Measurements from ENCODE around the gene LRRC75A. TPM values are rescaled to one million over a fixed set of nuclear protein-coding genes. Genes with fewer than 3 reads are reported as not detected.

LRRC75A gene
- total RNA-seq, 2 experiments from 2014 or later = 1.1 to 1.2 TPM

DNA sequence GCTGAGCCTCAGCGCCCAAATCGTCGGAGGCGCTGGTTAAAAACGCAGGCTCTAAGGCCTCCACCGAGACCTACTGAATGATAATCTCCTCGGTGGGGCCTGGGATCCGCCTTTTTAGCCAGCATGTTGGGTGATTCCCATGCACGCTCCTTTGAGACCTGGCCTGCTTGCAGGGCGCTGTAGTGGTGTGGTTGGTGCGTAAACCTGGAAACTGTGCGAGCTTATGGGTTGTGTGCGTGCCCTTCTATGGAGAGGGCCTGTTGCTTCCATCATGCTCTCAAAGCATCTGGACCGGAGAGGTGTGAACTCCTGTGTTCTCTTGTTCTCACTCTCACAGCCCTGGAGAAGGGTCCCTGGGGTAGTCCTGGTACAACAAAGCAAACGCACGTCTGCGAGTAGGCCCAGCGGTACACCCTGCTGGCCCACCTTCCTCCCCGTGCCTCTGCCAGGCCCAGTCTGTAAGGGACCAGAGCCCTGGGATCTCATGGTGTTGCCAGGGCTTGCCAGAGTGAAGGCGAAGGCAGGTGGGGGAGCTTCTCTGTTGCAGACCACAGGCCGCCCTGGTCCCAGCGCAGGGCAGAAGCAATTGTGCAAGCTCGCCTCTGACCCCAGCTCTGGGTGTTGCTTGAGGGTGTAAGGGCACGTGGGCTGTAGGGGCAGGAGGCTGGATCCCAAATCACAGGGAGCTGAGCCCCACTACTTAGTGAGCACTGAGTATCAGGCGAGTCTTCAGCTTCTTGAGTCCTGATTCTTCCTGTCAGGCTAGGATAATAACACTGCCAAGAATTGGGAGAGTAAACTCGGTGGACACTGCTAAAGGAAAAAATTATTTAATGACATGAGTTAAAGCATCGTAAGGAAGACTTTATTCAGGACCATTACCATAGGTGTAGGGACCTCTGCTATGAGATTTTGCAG, 879 bp upstream of the LRRC75A start:
- H3K27me3 Mint-ChIP-seq = peaks cover 12% of the 10 kb centered on the region
- POLR2A ChIA-PET = interaction anchor here (1.0 kb wide), 1 partner anchor 55 kb away, joined by 5 read pairs; no protein-coding TSS in a partner anchor
- ATAC-seq (no peak), DNase-seq (no peak)
- CTCF ChIA-PET = interaction anchor here (0.5 to 1.0 kb wide), 2 partner anchors 17 to 133 kb away, joined by 3 read pairs; no protein-coding TSS in a partner anchor
- H3K4me1 Mint-ChIP-seq = peaks cover 5% of the 10 kb centered on the region
- no peaks in the 10 kb centered on the region for H3K36me3 Mint-ChIP-seq (ENCODE audit: low read depth)
- no peak overlapping the region for H3K27ac Mint-ChIP-seq
- no peaks in the 10 kb centered on the region for H3K9me3 Mint-ChIP-seq (ENCODE audit: low read depth)
- intact Hi-C loops (cut with DNase I, micrococcal nuclease) = loop anchor here in 1 of 2 experiments (1.0 kb wide), 3 partner anchors 42 to 112 kb away; partner anchors contain the start of gene UBB
- H3K4me3 Mint-ChIP-seq = peak overlapping the region; percentile 58

DNA sequence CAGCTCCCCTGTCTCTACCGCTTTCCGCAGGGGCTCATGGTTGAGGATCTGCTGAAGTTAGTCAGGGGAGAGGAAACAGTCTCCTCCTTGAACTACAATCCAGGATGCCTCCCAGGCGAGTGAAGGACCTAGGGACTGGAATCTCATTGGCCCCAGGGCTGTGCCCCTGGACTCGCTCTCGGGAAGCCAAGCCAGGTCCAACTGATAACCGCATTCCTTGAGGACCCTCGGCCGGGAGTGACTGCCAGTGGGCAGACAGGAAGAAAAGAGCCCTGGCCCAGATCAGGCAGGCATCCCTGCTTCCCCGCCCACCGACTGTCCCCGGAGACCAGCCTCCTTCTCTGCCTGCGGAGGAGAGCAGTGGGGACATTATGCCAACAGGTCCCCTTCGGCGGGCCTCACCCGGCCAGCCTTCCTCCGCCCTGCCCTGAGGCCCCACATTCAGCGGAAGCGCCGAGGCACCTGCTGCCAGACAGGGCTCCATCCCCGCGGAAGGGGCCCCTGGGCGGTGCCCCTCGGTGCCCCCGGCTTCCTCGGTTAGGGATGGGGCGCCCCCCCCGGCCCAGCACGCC, 776 bp downstream of the LRRC75A start:
- Mint-ChIP-seq H3K27me3 (peaks cover 9% of the 10 kb centered on the region), H3K4me1 (peaks cover 5% of the 10 kb centered on the region), H3K36me3 (ENCODE audit: low read depth) (no peaks in the 10 kb centered on the region), H3K9me3 (ENCODE audit: low read depth) (no peaks in the 10 kb centered on the region), H3K4me3 (peak overlapping the region; percentile 66), H3K27ac (no peak overlapping the region)
- DNase-seq (peak; percentile 45), ATAC-seq (peak; percentile 47)
- ChIA-PET CTCF (interaction anchor here (0.5 kb wide), 1 partner anchor 30 kb away, joined by 3 read pairs; no protein-coding TSS in a partner anchor), POLR2A (no interaction called here)
- intact Hi-C loops (cut with DNase I, micrococcal nuclease) = no loop called here

DNA sequence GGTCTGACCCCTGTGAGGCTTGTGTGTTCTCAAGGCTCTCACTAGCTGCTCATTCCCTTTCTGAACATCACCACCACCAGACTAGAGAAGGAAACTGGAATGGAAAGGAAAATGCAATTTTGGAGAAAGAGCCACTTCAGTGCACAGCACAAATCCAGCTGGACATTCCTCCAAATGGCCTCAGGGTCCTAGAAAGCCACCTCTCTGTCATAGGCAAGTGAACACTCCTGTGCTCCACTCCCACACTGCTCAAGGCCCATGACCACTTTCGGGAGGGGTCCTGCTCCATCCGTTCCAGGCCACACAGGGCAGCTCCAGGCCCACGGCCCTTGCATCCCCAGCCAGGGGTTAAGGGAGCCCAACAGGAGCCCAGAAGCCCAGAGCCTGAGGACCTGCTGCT, 2.6 kb downstream of the LRRC75A start:
- DNase-seq = no peak
- intact Hi-C loops (cut with DNase I, micrococcal nuclease) = no loop called here
- ChIA-PET POLR2A (interaction anchor here (0.6 kb wide), 1 partner anchor 136 kb away, joined by 4 read pairs; no protein-coding TSS in a partner anchor), CTCF (interaction anchor here (1.0 to 1.8 kb wide), 2 partner anchors 31 to 37 kb away, joined by 4 to 5 read pairs; no protein-coding TSS in a partner anchor)
- H3K9me3 Mint-ChIP-seq (ENCODE audit: low read depth) = no peaks in the 10 kb centered on the region
- H3K27ac Mint-ChIP-seq = no peak overlapping the region
- peaks cover 5% of the 10 kb centered on the region for H3K4me1 Mint-ChIP-seq
- peaks cover 5% of the 10 kb centered on the region for H3K27me3 Mint-ChIP-seq
- no peaks in the 10 kb centered on the region for H3K36me3 Mint-ChIP-seq (ENCODE audit: low read depth)
- no peak for ATAC-seq
- H3K4me3 Mint-ChIP-seq = no peak overlapping the region

DNA sequence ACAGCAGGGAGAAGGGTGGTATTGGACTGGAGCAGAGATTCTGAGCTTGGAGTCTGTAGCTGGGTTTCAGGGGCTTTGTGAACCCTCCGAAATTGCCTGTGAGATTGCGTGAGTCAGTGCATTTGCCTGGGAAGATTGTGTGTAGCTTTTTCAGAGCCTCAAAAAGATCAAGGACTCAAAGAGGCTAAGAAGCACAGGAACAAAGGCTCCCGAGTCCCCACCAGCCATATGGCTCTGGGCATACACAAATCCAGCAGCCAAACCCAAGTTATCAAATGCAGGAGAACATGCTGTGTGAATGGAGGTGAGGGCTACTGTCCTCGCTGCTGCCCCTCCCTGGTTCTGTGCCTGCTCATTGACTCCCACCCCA, 3.0 kb downstream of the LRRC75A start:
- H3K4me1 Mint-ChIP-seq = peaks cover 5% of the 10 kb centered on the region

GRCh38 chr17:16488186-16488967, 3.6 kb downstream of the LRRC75A start:
- CTCF ChIA-PET = interaction anchor here (0.6 to 1.4 kb wide), 5 partner anchors 10 to 81 kb away, joined by 3 to 6 read pairs (median 4); partner anchors contain the start of gene ZNF287
- POLR2A ChIA-PET = interaction anchor here (0.6 kb wide), 1 partner anchor 135 kb away, joined by 4 read pairs; no protein-coding TSS in a partner anchor
- Mint-ChIP-seq H3K27ac (no peak overlapping the region), H3K4me1 (peaks cover 5% of the 10 kb centered on the region), H3K27me3 (peaks cover 3% of the 10 kb centered on the region), H3K9me3 (ENCODE audit: low read depth) (no peaks in the 10 kb centered on the region), H3K4me3 (no peak overlapping the region), H3K36me3 (ENCODE audit: low read depth) (no peaks in the 10 kb centered on the region)
- intact Hi-C loops (cut with DNase I, micrococcal nuclease) = no loop called here
- no peak for DNase-seq
- no peak for ATAC-seq

More for the DNA sequence above, 3.0 kb downstream of the LRRC75A start:
- ChIA-PET CTCF (interaction anchor here (0.6 to 1.8 kb wide), 4 partner anchors 10 to 37 kb away, joined by 3 to 6 read pairs (median 4); no protein-coding TSS in a partner anchor), POLR2A (interaction anchor here (0.6 kb wide), 1 partner anchor 135 kb away, joined by 4 read pairs; no protein-coding TSS in a partner anchor)
- no peak for DNase-seq
- H3K27ac Mint-ChIP-seq = no peak overlapping the region
- intact Hi-C loops (cut with DNase I, micrococcal nuclease) = no loop called here
- no peaks in the 10 kb centered on the region for H3K9me3 Mint-ChIP-seq (ENCODE audit: low read depth)
- no peak overlapping the region for H3K4me3 Mint-ChIP-seq
- peaks cover 3% of the 10 kb centered on the region for H3K27me3 Mint-ChIP-seq
- ATAC-seq = no peak
- no peaks in the 10 kb centered on the region for H3K36me3 Mint-ChIP-seq (ENCODE audit: low read depth)

GRCh38 chr17:16486373-16487250, 5.4 kb downstream of the LRRC75A start:
- DNase-seq (no peak), ATAC-seq (no peak)
- H3K9me3 Mint-ChIP-seq (ENCODE audit: low read depth) = no peaks in the 10 kb centered on the region
- CTCF ChIA-PET = no interaction called here
- peaks cover 4% of the 10 kb centered on the region for H3K4me1 Mint-ChIP-seq
- H3K27me3 Mint-ChIP-seq = no peaks in the 10 kb centered on the region
- H3K36me3 Mint-ChIP-seq (ENCODE audit: low read depth) = no peaks in the 10 kb centered on the region
- POLR2A ChIA-PET = no interaction called here
- no peak overlapping the region for H3K4me3 Mint-ChIP-seq
- H3K27ac Mint-ChIP-seq = no peak overlapping the region
- intact Hi-C loops (cut with DNase I, micrococcal nuclease) = no loop called here

DNA sequence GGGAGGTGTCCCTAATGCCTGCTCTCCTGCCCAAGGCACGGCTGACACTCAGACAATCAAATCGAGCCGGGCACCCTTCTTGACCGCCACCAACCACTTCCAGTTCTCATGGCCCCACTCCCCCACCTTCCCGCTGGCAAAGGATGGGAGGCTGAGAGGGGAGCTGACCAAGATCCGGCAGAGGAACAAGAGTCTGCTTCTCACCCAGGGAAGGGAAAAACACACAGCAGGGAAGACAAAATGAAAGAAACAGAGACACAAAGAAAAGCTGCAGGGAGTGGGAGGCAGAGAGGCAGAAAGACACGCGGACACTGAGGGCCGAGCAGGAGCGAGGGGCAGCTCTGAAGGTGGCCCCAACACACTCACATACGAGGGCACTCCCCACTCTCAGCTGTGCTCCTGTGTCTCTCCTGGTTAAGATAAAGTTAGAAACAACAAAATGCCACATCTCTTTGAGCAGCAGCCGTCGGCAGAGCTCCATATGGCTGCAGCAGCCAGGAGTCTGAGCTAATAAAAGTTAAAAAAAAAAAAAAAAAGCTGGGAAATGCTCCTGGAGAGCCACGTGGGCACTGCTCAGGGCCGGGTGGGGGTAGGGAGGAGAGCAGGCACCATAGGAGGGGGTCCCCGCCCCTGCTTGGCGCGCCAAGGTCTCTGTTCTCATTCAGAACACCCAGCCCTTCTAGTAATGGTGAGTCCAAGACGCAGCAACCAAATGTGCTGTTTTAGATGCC, 7.4 kb downstream of the LRRC75A start:
- no peaks in the 10 kb centered on the region for H3K4me1 Mint-ChIP-seq
- no peak overlapping the region for H3K4me3 Mint-ChIP-seq
- intact Hi-C loops (cut with DNase I, micrococcal nuclease) = no loop called here
- ChIA-PET POLR2A (no interaction called here), CTCF (interaction anchor here (0.7 kb wide), 1 partner anchor 11 kb away, joined by 3 read pairs; no protein-coding TSS in a partner anchor)
- DNase-seq (no peak), ATAC-seq (no peak)
- H3K36me3 Mint-ChIP-seq (ENCODE audit: low read depth) = no peaks in the 10 kb centered on the region
- no peaks in the 10 kb centered on the region for H3K9me3 Mint-ChIP-seq (ENCODE audit: low read depth)
- H3K27ac Mint-ChIP-seq = no peak overlapping the region
- H3K27me3 Mint-ChIP-seq = no peaks in the 10 kb centered on the region

- H3K9me3 Mint-ChIP-seq (ENCODE audit: low read depth) = no peaks in the 10 kb centered on the region
- CTCF ChIA-PET = interaction anchor here (0.6 kb wide), 1 partner anchor 133 kb away, joined by 3 read pairs; no protein-coding TSS in a partner anchor
Observed at GRCh38 chr17:16483021-16483645, 8.9 kb downstream of the LRRC75A start.

DNA sequence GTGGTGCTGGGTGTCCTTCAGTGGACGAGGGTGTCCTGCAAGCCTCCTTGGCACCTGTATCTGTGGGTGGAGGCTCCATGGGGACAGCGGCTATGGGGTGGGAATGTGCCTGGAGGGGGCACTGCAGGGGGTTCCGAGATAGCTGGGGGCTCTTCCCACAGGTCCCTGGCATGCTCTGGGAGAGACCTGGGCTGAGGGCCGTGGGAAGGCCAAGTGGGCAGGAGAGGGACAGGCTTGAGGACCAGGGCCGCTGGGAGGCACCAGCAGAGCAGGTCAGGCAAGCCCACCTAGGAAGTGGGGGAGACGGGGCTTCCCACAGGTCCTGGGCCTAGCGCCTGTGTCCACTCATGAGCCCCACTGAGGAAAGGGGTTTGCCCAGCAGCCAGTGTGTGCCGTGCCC, 9.7 kb downstream of the LRRC75A start:
- H3K36me3 Mint-ChIP-seq (ENCODE audit: low read depth) = no peaks in the 10 kb centered on the region
- DNase-seq (no peak), ATAC-seq (no peak)
- H3K27ac Mint-ChIP-seq = no peak overlapping the region
- intact Hi-C loops (cut with DNase I, micrococcal nuclease) = no loop called here
- ChIA-PET CTCF (no interaction called here), POLR2A (no interaction called here)
- no peaks in the 10 kb centered on the region for H3K4me1 Mint-ChIP-seq
- no peaks in the 10 kb centered on the region for H3K27me3 Mint-ChIP-seq
- H3K4me3 Mint-ChIP-seq = no peak overlapping the region
- H3K9me3 Mint-ChIP-seq (ENCODE audit: low read depth) = no peaks in the 10 kb centered on the region

More at GRCh38 chr17:16483021-16483645, 8.9 kb downstream of the LRRC75A start:
- no peak for ATAC-seq
- H3K27me3 Mint-ChIP-seq = no peaks in the 10 kb centered on the region
- no peak for DNase-seq
- H3K4me3 Mint-ChIP-seq = no peak overlapping the region
- POLR2A ChIA-PET = no interaction called here
- no peak overlapping the region for H3K27ac Mint-ChIP-seq
- no peaks in the 10 kb centered on the region for H3K36me3 Mint-ChIP-seq (ENCODE audit: low read depth)
- no peaks in the 10 kb centered on the region for H3K4me1 Mint-ChIP-seq
- intact Hi-C loops (cut with DNase I, micrococcal nuclease) = no loop called here

DNA sequence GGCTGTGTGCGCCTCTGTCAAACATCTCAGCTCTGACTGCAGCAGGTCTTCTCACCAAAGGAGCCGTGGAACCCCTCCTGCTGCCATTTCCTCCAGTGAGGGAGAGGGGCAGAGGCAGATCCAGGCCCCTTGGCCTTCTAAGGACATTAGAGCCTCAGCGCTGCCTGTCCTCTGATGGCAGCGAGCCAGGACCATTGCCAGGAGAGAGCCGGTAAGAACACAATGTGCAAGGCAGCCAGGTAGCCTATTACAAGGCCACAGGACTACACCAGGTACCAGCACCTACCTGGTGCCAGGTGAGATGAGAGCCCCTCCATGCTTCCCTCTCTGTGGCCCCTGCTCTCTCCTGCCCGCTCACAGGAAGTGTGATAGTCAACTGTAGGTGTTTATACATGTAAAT, 11.0 kb downstream of the LRRC75A start:
- ATAC-seq (no peak), DNase-seq (no peak)
- H3K27me3 Mint-ChIP-seq = no peaks in the 10 kb centered on the region
- H3K36me3 Mint-ChIP-seq (ENCODE audit: low read depth) = no peaks in the 10 kb centered on the region
- ChIA-PET CTCF (interaction anchor here (0.7 kb wide), 1 partner anchor 37 kb away, joined by 3 read pairs; no protein-coding TSS in a partner anchor), POLR2A (no interaction called here)
- H3K9me3 Mint-ChIP-seq (ENCODE audit: low read depth) = no peaks in the 10 kb centered on the region
- intact Hi-C loops (cut with DNase I, micrococcal nuclease) = no loop called here
- no peaks in the 10 kb centered on the region for H3K4me1 Mint-ChIP-seq
- no peak overlapping the region for H3K27ac Mint-ChIP-seq
- H3K4me3 Mint-ChIP-seq = no peak overlapping the region
